ENCODE results near the gene PANX2. TPM values are rescaled to one million over a fixed set of nuclear protein-coding genes. Genes with fewer than 3 reads are reported as not detected.

Gene PANX2
- total and polyA plus RNA-seq, 2 of the 4 experiments (the other 2 are of a cell fraction), result 0.18 to 1.7 TPM

DNA sequence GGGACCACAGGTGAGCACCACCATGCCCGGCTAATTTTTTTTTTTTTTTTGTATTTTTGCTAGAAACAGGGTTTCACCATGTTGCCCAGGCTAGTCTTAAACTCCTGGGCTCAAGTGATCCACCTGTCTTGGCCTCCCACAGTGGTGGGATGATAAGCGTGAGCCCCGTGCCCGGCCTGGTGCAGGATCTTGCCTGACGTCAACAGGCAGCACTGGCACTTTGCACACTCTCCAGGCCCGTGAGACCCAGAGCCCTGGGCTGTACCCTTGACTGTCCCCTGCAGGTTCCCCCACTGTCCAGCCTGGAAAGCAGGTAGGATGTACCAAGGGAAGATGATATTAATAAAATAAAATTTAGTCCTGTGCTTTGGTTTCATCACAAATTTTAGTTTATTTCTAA lies 29.1 kb upstream of the PANX2 start:
- H2BK20ac ChIP-seq (ENCODE audit: low read depth, low read length), result no peak overlapping the region
- peaks cover 12% of the 10 kb centered on the region; the same call in 1 of the 2 replicates for H3K36me3 ChIP-seq (ENCODE audit: control insufficient read depth, insufficient read depth, low read length)
- 43% methylated on average over 3 of the region's 6 CpGs; no CpG with 5 or more reads in 1 of the 2 experiments for WGBS, 2 experiments (ENCODE audit: extremely low coverage in 2 of 2, insufficient read length in 1 of 2)
- H3K9me3 ChIP-seq (ENCODE audit: control insufficient read depth, insufficient read depth, low read length), result no peaks in the 10 kb centered on the region
- H3K27me3 ChIP-seq (ENCODE audit: control insufficient read depth, insufficient read depth, low read length), result peaks cover 4% of the 10 kb centered on the region
- no peak overlapping the region for H2AFZ ChIP-seq (replicated peaks; ENCODE audit: low read length, poor library complexity)
- no peak overlapping the region for H3K4ac ChIP-seq (ENCODE audit: low read depth, low read length)
- H3K9me1 ChIP-seq (ENCODE audit: insufficient read depth, low read length), result peaks cover 2% of the 10 kb centered on the region; the same call in 1 of the 2 replicates
- H2BK15ac ChIP-seq (ENCODE audit: low read depth, low read length), result no peak overlapping the region
- no peak overlapping the region for H4K91ac ChIP-seq (ENCODE audit: insufficient read depth, low read depth, low read length)
- dilution Hi-C loops (cut with HindIII; ENCODE audit: low sequenced_read_pairs, unreplicated experiment), result no loop called here
- TF ChIP-seq SMC3 (IDR thresholded peaks at IDR 0.05; ENCODE audit: low read depth, low read length) (no peak), NFE2L2 (IDR thresholded peaks at IDR 0.05; ENCODE audit: low read depth, low read length) (no peak), FOS (IDR thresholded peaks at IDR 0.05; ENCODE audit: low read depth, low read length) (no peak), RFX5 (IDR thresholded peaks at IDR 0.05; ENCODE audit: low read depth, low read length) (no peak), MAZ (IDR thresholded peaks at IDR 0.05; ENCODE audit: borderline replicate concordance, low read depth, low read length) (no peak), BHLHE40 (IDR thresholded peaks at IDR 0.05; ENCODE audit: low read depth, low read length) (no peak), CHD1 (IDR thresholded peaks at IDR 0.05; ENCODE audit: low read depth, low read length) (no peak), POLR2A (IDR thresholded peaks at IDR 0.05; ENCODE audit: low read depth, low read length) (no peak), RAD21 (IDR thresholded peaks at IDR 0.05; ENCODE audit: low read length) (no peak), MAFK (IDR thresholded peaks at IDR 0.05; ENCODE audit: low read depth, low read length) (no peak), CEBPB (IDR thresholded peaks at IDR 0.05; ENCODE audit: low read depth, low read length) (no peak), MXI1 (IDR thresholded peaks at IDR 0.05; ENCODE audit: borderline replicate concordance, low read depth, low read length) (no peak), RCOR1 (IDR thresholded peaks at IDR 0.05; ENCODE audit: insufficient replicate concordance, low read length) (no peak)
- TF ChIP-seq, protein P1, sequence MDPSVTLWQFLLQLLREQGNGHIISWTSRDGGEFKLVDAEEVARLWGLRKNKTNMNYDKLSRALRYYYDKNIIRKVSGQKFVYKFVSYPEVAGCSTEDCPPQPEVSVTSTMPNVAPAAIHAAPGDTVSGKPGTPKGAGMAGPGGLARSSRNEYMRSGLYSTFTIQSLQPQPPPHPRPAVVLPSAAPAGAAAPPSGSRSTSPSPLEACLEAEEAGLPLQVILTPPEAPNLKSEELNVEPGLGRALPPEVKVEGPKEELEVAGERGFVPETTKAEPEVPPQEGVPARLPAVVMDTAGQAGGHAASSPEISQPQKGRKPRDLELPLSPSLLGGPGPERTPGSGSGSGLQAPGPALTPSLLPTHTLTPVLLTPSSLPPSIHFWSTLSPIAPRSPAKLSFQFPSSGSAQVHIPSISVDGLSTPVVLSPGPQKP (IDR thresholded peaks at IDR 0.05; ENCODE audit: borderline replicate concordance, low read depth, low read length), result no peak
- TF ChIP-seq, protein P2, sequence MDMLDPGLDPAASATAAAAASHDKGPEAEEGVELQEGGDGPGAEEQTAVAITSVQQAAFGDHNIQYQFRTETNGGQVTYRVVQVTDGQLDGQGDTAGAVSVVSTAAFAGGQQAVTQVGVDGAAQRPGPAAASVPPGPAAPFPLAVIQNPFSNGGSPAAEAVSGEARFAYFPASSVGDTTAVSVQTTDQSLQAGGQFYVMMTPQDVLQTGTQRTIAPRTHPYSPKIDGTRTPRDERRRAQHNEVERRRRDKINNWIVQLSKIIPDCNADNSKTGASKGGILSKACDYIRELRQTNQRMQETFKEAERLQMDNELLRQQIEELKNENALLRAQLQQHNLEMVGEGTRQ (IDR thresholded peaks at IDR 0.05; ENCODE audit: low read depth, low read length), result no peak
- TF ChIP-seq, protein P3, sequence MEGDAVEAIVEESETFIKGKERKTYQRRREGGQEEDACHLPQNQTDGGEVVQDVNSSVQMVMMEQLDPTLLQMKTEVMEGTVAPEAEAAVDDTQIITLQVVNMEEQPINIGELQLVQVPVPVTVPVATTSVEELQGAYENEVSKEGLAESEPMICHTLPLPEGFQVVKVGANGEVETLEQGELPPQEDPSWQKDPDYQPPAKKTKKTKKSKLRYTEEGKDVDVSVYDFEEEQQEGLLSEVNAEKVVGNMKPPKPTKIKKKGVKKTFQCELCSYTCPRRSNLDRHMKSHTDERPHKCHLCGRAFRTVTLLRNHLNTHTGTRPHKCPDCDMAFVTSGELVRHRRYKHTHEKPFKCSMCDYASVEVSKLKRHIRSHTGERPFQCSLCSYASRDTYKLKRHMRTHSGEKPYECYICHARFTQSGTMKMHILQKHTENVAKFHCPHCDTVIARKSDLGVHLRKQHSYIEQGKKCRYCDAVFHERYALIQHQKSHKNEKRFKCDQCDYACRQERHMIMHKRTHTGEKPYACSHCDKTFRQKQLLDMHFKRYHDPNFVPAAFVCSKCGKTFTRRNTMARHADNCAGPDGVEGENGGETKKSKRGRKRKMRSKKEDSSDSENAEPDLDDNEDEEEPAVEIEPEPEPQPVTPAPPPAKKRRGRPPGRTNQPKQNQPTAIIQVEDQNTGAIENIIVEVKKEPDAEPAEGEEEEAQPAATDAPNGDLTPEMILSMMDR (conservative IDR thresholded peaks at IDR 0.05; ENCODE audit: low read depth, low read length), result no peak
- DNase-seq (no peak), ATAC-seq (ENCODE audit: low read depth) (peak; percentile 30)
- no peak overlapping the region; the same call in 1 of the 2 replicates for H3K18ac ChIP-seq (ENCODE audit: low read depth, low read length)
- no peak overlapping the region for H4K5ac ChIP-seq (ENCODE audit: low read depth, low read length)
- H4K8ac ChIP-seq (ENCODE audit: low read depth in 2 of 2, low read length in 2 of 2), result no peak overlapping the region
- peak overlapping the region; percentile 23; the same call in 1 of the 2 replicates for H3K4me2 ChIP-seq (ENCODE audit: low read depth, low read length)
- ChIA-PET POLR2A (ENCODE audit: unreplicated experiment) (interaction anchor here (0.7 kb wide), 1 partner anchor 139 kb away, joined by 4 read pairs; no protein-coding TSS in a partner anchor), CTCF (interaction anchor here (0.6 kb wide), 1 partner anchor 248 kb away, joined by 3 read pairs; no protein-coding TSS in a partner anchor)
- in situ Hi-C loops (cut with MboI; ENCODE audit: low sequenced_read_pairs), result no loop called here
- H2AK5ac ChIP-seq (ENCODE audit: low read depth, low read length), result no peak overlapping the region
- no peaks in the 10 kb centered on the region for H3K79me1 ChIP-seq (ENCODE audit: low read depth in 1 of 2, low read length in 2 of 2)
- no peak overlapping the region for H2BK120ac ChIP-seq (ENCODE audit: low read depth, low read length)
- H3K27ac ChIP-seq (ENCODE audit: insufficient read depth, low read length), result peak overlapping the region; percentile 36; the same call in 1 of the 2 replicates
- H3K9ac ChIP-seq (ENCODE audit: low read depth, low read length), result no peak overlapping the region
- no peak overlapping the region for H3K56ac ChIP-seq (ENCODE audit: extremely low read depth, insufficient read depth, low read length)
- peaks cover 17% of the 10 kb centered on the region for H3K4me1 ChIP-seq (ENCODE audit: control insufficient read depth, insufficient read depth, low read length)
- no peak overlapping the region for H2AK9ac ChIP-seq (replicated peaks; ENCODE audit: low read depth, low read length, poor library complexity)
- no peak overlapping the region for H3K23ac ChIP-seq (ENCODE audit: low read depth, low read length)
- no peak overlapping the region for H3K14ac ChIP-seq (replicated peaks; ENCODE audit: low read depth, low read length)
- no TSS peak for BruUV-seq (replicated peaks)
- H4K20me1 ChIP-seq (ENCODE audit: insufficient read depth, low read length), result peaks cover 11% of the 10 kb centered on the region
- no peak overlapping the region for H3K4me3 ChIP-seq (ENCODE audit: insufficient read depth, low read depth, low read length)
- H2BK5ac ChIP-seq (ENCODE audit: low read depth, low read length, poor library complexity, severe bottlenecking), result no peak overlapping the region
- intact Hi-C loops (cut with micrococcal nuclease), result loop anchor here (5.0 kb wide), 1 partner anchor 54 kb away; the partner anchor contains the start of gene MLC1

Data from IMR-90 (cell line).